Ectodermal cell (in vitro differentiated cells): ENCODE data around the gene LCORL.

Experiments used
- H3K27ac ChIP-seq: 2 replicates; pipeline ENCODE4 v1.7.0; 2013; ENCODE audit warnings: mild to moderate bottlenecking, low read depth, low read length; ENCODE audit not compliant: insufficient read depth, poor library complexity, severe bottlenecking
- H3K27me3 ChIP-seq: 2 replicates; pipeline ENCODE4 v1.7.0; 2013; ENCODE audit warnings: mild to moderate bottlenecking, low read length; ENCODE audit not compliant: insufficient read depth, control insufficient read depth, poor library complexity, severe bottlenecking
- H3K36me3 ChIP-seq: one replicate; pipeline ENCODE4 v1.7.0; 2013; ENCODE audit warnings: low read length; ENCODE audit not compliant: control insufficient read depth, insufficient read depth
- H3K4me1 ChIP-seq: one replicate; pipeline ENCODE4 v1.7.0; 2013; ENCODE audit warnings: low read length; ENCODE audit not compliant: control insufficient read depth, insufficient read depth
- H3K4me3 ChIP-seq: 2 replicates; pipeline ENCODE4 v1.7.0; 2013; ENCODE audit warnings: low read depth, low read length, control low read depth; ENCODE audit not compliant: insufficient read depth
- H3K9me3 ChIP-seq: 2 replicates; pipeline ENCODE4 v1.7.0; 2013; ENCODE audit warnings: mild to moderate bottlenecking, low read length, moderate library complexity; ENCODE audit not compliant: control insufficient read depth
- WGBS, 2 experiments: methylation state at CpG; one replicate each; pipeline ENCODE4 v1.1.7; 2013; ENCODE audit warnings: missing lambda C conversion rate in 2 of 2; 5-methylcytosine and 5-hydroxymethylcytosine counted together

Gene LCORL

DNA sequence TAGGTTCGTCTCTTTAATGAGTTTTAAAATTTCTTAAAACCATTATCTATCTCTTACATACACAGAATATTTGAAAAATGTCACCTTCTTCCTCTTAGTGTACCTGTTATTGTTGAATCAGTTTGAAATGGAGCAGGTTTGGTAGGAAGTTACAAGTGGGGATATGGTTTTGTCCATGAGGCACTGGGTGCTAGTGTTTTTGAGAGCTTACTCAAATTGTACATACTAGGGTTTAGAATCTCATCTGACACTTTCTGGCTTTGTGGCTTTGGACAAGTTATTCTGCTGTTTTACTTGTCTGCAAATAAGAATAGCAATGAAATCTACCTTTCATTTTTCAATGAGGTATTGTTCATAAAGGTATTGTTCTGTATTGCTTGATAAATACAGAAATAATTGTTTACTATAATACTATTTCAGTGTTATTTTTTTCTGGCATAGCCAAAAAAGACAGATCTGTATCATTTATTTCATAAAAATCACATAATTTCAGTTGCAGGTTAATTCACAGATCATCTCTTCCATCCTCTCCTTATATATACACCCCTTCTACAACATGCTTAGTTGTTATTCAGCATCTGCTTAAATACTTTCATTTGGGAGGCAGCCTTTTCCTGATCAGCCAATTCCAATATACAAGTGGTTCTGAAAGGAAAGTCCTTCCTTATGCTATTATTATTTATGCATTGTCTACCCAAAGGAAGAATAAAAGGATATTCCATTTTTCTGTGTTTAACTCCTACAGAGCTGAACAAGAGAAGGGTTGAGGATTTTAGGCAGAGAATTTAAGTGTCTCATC lies 197.5 kb downstream of the LCORL start:
- Histone ChIP-seq H3K9me3 (no peaks in the 10 kb centered on the region), H3K36me3 (peaks cover 31% of the 10 kb centered on the region), H3K27me3 (no peaks in the 10 kb centered on the region), H3K27ac (no peak overlapping the region), H3K4me3 (no peak overlapping the region), H3K4me1 (no peaks in the 10 kb centered on the region)
- no CpG with 5 or more reads among the region's 1 CpG for WGBS, 2 experiments

DNA sequence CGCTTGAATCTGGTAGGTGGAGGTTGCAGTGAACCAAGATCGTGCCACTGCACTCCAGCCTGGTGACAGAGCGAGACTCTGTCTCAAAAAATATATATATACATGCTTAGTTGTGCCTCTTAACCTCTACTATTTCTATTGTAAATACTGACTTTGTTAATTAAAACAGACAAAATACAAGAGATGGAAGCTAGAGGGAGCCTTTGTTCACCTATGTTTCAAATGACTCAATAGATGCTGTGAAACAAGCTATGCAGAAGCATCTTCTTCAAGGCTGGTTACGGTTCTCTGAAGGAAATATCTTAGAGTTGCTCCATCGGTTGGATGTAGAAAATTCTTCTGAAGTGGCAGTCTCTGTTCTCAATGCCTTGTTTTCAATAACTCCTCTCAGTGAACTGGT lies 204.5 kb downstream of the LCORL start:
- Histone ChIP-seq H3K9me3 (no peaks in the 10 kb centered on the region), H3K27ac (no peak overlapping the region), H3K4me1 (no peaks in the 10 kb centered on the region), H3K27me3 (no peaks in the 10 kb centered on the region), H3K36me3 (peaks cover 29% of the 10 kb centered on the region), H3K4me3 (no peak overlapping the region)
- WGBS, 2 experiments = 89 to 91% methylated on average over 4 to 5 of the region's 5 CpGs

DNA sequence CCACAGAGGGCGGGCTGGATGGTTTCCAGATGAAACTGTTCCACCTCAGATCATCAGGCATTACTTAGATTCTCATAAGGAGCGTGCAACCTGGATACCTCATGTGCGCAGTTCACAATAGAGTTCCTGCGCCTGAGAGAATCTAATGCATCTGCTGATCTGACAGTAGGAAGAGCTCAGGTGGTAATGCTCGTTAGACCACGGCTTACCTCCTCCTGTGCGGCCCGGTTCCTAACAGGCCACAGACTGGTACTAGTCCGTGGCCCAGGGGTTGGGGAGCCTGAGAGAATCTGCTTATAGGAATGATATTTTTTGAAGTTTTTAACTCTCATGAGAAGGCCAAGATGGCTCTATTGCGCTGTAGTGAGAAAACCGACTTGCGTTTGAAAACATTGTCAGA lies 205.4 kb downstream of the LCORL start:
- Histone ChIP-seq H3K36me3 (peaks cover 29% of the 10 kb centered on the region), H3K4me3 (no peak overlapping the region), H3K27ac (no peak overlapping the region), H3K9me3 (no peaks in the 10 kb centered on the region), H3K27me3 (no peaks in the 10 kb centered on the region), H3K4me1 (no peaks in the 10 kb centered on the region)
- WGBS, 2 experiments = 96 to 97% methylated on average over 12 of the region's 12 CpGs

DNA sequence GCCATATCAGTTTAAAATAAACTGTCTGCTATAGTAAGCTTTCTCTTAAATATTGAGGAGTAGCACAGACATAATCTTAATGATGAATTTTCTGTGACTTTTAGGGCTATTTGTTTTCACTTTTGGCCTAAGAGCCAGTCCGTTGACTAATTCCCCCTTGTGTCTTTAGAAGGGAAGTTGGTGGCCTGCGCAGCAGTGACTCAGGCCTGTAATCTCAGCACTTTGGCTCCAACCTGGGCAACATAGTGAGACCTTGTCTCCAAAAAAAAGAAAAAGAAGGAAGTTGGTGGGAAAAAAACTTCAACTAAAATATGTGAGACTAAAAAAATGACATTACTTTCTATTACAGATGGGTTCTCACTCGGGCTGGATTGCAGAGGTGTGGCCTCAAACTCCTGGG lies 207.4 kb downstream of the LCORL start:
- peaks cover 29% of the 10 kb centered on the region for H3K36me3 ChIP-seq
- WGBS, 2 experiments = 88 to 92% methylated on average over 3 of the region's 3 CpGs
- no peaks in the 10 kb centered on the region for H3K4me1 ChIP-seq
- no peaks in the 10 kb centered on the region for H3K27me3 ChIP-seq
- no peaks in the 10 kb centered on the region for H3K9me3 ChIP-seq
- H3K27ac ChIP-seq = no peak overlapping the region
- no peak overlapping the region for H3K4me3 ChIP-seq

DNA sequence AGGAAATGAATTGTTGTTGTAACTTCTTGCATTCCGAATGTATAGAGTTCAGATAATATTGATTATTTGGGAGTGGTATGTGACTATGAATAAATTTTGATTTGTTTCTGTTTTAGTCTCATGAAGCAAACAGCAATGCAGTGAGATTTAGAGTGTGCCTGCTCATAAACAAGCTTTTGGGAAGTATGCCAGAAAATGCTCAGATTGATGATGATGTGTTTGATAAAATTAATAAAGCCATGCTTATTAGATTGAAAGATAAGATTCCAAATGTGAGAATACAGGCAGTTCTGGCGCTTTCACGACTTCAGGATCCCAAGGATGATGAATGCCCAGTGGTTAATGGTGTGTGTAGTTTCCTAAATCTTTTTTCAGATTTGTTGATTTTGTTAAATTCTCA lies 208.8 kb downstream of the LCORL start:
- Histone ChIP-seq H3K27ac (no peak overlapping the region), H3K27me3 (no peaks in the 10 kb centered on the region), H3K4me3 (peak overlapping the region; percentile 84)

DNA sequence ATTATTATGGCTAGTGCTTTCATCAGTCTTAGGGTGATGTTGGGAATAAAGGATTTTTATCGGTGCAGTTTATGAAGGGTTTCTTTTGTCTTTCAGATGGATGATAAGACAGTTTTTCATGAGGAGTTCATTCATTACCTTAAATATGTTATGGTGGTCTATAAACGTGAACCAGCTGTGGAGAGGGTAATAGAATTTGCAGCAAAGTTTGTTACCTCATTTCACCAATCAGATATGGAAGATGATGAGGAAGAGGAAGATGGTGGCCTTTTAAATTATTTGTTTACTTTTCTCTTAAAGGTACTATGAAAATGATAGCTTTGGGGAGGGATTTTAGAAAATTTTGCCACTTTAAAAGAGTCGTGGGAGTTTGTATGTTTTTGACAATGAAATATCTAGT lies 209.4 kb downstream of the LCORL start:
- Histone ChIP-seq H3K4me3 (peak overlapping the region; percentile 84), H3K4me1 (no peaks in the 10 kb centered on the region), H3K9me3 (no peaks in the 10 kb centered on the region), H3K27me3 (no peaks in the 10 kb centered on the region), H3K36me3 (peaks cover 20% of the 10 kb centered on the region), H3K27ac (no peak overlapping the region)
- 5 to 15% methylated on average over 2 to 3 of the region's 3 CpGs for WGBS, 2 experiments

More for the DNA sequence above, 208.8 kb downstream of the LCORL start:
- WGBS, 2 experiments = 78 to 81% methylated on average over 3 of the region's 3 CpGs
- H3K4me1 ChIP-seq = no peaks in the 10 kb centered on the region
- peaks cover 24% of the 10 kb centered on the region for H3K36me3 ChIP-seq
- H3K9me3 ChIP-seq = no peaks in the 10 kb centered on the region

DNA sequence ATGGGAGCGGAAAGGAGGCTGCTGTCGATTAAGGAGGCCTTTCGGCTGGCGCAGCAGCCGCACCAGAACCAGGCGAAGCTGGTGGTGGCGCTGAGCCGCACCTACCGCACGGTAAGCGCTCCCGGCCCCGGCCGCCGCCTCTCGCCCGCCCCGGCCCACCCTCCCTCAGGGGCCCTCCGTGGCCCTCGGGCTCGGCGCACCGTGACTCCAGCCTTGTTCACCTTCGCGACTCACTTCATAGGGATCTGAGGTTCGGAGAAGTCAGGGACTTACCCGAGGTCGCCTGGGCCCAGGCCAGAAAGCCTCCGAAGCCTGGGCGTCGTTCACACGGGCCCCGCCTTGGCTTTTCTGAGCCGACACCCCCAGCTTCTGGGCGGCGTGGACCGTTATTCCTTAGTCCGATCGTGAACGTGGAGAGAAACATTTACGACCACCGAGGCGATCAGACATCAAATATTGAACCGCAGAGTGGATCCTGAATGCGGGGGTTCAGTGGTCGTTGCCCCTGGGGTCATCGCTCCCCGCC lies 210.4 kb downstream of the LCORL start:
- 0 to 1% methylated on average over 48 of the region's 48 CpGs for WGBS, 2 experiments
- H3K4me1 ChIP-seq = no peaks in the 10 kb centered on the region
- no peaks in the 10 kb centered on the region for H3K9me3 ChIP-seq
- H3K4me3 ChIP-seq = peak overlapping the region; percentile 84
- no peak overlapping the region for H3K27ac ChIP-seq
- peaks cover 12% of the 10 kb centered on the region for H3K36me3 ChIP-seq
- H3K27me3 ChIP-seq = no peaks in the 10 kb centered on the region

DNA sequence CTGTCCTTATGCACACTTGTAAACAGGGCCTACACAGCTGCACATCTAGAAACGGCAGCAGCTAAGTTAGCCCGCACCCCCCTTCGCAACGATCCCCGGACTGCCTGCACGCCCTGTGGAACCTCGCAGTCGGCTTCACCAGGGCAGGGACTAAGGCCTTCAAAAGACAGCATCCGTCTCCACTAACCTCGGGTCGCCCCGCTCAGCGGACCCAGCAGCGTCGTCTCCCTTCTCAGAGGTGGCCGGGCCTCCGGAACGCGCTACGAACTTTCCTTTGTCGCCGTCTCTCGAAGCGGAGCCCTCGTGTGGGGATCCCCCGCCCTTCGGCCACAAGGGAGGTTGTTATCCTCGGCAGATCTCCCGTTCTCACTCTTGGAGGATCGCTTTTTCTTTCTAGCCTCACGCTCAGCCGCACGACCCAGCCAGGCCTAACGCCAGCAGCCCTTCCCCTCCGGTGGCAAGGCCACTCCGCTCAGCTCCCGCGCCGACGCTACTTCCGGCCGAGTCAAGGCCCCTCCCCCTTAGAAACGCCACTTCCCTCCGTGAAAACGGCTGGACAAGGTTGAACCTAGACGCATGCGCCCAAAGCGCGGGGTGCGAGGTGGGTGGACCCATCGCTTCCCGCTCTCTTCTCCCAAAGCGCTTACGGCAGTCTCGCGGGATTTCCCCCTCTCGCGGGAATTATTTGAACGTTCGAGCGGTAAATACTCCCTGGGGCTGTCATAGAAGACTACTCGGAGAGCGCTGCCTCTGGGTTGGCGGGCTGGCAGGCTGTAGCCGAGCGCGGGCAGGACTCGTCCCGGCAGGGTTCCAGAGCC lies 211.1 kb downstream of the LCORL start, which contains the start of the genes DCAF16 and NCAPG:
TSS of gene DCAF16 (minus strand) at position 498 of the 818 bp plus-strand sequence. CDS start 6,616 bp downstream, outside the sequence.
TSS of gene NCAPG (plus strand) at position 720 of the 818 bp plus-strand sequence. CDS start 99 bp downstream, outside the sequence.
- H3K9me3 ChIP-seq = no peaks in the 10 kb centered on the region
- no peaks in the 10 kb centered on the region for H3K4me1 ChIP-seq
- H3K27ac ChIP-seq = peak within 1 kb of the TSS; percentile 87
- peaks cover 6% of the 10 kb centered on the region for H3K36me3 ChIP-seq
- 0% methylated on average over 69 of the region's 69 CpGs for whole genome bisulfite sequencing, 2 experiments
- peak within 1 kb of the TSS; percentile 84 for H3K4me3 ChIP-seq
- H3K27me3 ChIP-seq = no peaks in the 10 kb centered on the region

DNA sequence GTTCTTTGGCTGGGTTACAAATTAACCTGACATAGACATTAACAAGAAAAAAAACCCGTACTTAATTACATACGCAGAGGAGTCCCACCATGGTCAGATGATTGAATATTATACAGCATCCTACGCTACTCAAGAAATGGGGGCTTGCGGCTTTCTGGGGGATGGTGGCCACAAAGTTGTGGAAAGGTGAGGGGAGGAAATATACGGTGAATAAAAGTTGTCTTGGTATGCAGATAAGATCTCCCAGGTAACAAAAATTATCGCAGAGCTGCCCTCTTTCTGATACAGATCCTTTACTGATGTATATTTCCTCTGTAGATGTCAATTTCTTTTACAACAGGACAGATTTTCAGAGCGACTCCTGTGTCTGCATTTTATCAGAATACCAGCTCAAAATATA lies 211.9 kb downstream of the LCORL start:
- Histone ChIP-seq H3K27me3 (no peaks in the 10 kb centered on the region), H3K4me1 (no peaks in the 10 kb centered on the region), H3K27ac (no peak overlapping the region), H3K4me3 (peak overlapping the region; percentile 84), H3K36me3 (peaks cover 1% of the 10 kb centered on the region), H3K9me3 (no peaks in the 10 kb centered on the region)
- WGBS, 2 experiments = 0 to 7% methylated on average over 5 to 6 of the region's 7 CpGs

DNA sequence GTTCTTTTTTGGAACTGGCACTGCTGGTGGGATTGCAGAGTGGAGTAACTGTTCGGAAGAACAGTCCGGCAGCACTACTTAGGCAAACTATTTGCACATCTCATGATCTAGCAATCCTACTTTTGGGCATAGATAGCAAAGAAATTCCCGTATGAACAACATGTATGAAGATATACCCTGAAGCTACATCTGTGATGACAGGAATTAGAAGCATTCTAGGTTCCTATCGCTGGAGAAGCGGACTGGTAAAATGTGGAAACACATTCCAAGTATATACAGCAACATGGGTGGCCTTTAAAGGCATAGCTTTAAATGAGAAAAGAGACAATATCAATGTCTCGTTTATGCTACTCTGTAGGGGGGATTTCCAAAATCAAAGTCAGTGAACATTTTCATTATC lies 214.1 kb downstream of the LCORL start:
- Histone ChIP-seq H3K27ac (no peak overlapping the region), H3K4me1 (peaks cover 2% of the 10 kb centered on the region), H3K36me3 (peaks cover 22% of the 10 kb centered on the region), H3K4me3 (peak overlapping the region; percentile 11), H3K9me3 (no peaks in the 10 kb centered on the region), H3K27me3 (no peaks in the 10 kb centered on the region)
- WGBS, 2 experiments = 90% methylated on average over 6 of the region's 6 CpGs
